HG03039 (cell line): ENCODE results near the gene AGO3.
A peak's percentile ranks its signal among the peaks of the same experiment; 100 is the strongest.
"Not testable (repeated sequence)": the region's sequence is repeated elsewhere in the genome, so short reads cannot be mapped to it uniquely, and the experiment has no call there.

Experiments
- ATAC-seq: cut with Tn5 transposase; IDR thresholded peaks from one replicate; pipeline ENCODE4 v1.9.1; 2021; ENCODE audit warnings: mild to moderate bottlenecking, moderate library complexity; ENCODE audit not compliant: unreplicated experiment

Gene AGO3

DNA sequence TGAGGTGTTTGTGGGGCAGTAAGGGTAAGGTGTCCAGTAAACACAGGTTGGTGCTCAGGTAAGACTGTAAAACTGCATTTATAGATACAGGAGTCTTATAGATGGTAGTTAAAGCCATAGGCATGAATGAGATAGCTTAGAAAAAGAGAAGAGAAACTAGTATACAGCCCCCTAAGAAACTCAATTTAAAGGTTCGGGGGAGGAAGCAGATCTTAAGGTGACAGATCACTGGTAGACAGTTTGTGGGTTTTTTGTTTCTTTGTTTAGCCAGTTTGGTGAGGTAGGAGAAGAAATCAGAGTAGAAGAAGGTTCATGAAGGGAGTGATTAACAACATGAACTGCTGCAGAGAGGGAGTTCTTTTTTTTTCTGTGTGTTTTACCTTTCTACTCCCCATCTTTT is 6.1 kb upstream of the AGO3 start:
- ATAC-seq, result no peak

DNA sequence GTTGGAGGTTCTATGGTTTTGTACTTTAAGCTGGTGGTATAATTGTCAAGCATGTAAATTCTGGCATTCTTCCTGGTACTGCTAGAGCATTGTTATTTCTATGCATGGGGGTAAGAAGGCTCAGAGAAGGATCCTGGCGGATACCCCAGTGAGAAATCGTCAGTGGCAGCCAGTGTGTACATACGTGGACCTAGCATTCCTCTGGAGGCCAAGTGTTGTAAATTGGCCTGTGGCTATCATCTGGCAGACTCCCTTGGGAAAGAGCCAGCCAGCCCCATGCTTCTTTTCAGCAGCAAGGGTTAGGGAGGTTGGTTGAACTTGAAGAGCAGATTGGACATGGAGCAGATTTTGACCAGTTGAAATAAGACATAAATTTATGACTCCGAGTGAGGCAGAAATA is 5.2 kb upstream of the AGO3 start:
- ATAC-seq, result no peak

DNA sequence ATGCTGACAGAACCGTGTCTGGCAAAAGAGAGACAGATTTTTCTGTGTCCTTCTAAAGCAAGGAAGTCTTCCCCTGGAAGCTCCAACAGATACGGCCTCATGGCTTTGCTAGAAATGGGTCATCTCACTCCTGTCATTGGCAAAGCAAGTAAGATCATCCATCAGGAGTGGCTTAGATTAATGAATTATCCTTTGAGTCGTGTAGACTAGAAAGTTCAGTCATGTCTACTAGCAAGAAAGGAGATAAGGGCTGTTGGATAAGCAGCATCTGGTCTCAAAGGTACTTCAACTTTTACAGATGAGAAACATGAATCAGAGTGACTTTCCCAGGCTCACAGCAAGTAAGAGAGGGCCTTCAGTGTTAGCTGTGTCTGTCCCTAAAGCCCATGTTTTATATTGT is 3.4 kb upstream of the AGO3 start:
- ATAC-seq, result no peak

DNA sequence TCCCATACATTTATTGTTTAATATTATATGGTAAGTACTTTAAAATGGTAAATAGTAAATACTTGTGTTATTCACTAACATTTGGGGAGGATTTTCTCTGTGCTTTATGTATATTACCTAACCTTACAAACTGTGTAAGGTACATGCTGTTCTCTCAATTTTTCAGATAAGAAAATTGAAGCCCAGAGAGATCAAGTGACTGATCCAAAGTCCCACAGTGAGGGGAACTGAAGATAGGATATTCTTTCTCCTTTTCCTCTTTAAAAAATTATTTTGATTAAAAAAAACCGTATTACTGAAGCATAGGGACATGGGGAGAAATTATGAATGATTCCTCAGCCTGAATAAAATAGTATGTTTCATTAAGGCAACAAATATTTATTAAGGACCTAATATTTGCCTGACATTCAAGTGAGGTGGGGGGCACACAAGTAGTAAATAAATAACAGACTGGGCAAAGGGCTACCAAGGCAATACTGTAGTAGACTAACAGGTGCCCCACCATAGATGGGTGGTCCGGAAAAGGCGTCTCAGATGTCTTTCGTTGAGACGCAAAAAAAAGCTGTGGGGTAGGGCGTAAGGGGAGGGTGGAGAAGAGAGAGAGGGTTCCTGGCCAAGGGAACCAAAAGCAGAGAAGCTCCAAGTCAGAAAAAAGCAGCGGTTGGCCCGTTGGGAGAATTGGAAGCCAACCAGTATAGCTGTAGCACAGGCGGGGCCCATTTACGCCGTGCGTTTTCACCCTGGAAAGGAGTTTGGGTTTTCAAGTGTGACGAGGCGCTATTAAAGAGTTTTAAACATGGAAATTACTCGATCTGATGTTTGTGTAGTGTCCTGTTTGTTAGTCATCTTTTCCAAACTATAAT is 944 bp upstream of the AGO3 start:
- ATAC-seq, result peak; percentile 9

DNA sequence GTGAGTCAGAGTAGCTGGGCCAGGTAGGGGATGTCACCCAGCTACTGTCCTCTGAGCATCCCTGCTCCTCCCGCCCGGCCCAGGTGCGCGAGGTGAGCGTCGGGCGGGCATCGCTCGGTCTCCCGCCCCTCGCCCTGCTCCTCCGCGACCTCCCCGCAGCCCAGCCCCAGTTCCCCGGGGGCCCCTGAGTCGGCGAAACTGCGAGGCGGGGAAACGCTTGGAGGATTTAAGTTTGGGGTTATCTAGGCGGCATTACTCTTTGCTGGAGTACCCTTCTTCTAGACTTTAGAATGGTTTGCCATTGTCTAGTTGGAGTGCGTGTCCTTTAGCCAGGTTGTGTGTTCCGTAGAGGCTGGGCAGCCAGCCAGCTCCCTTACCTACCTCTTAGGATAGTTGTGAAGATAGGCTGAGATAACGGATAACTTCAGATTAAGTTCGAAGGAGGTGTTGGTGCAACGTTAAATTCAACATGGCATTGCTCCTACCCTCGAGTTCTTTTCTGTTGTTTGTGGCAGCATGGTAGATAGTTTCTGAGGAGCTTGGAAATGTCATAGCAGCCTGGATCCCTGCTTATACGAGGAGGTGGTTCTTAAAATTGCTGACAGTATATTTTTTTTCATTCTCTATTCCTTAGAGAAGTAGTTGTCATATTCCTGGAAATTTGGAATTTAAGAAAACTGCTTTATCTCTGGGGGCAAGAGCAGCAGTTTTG is 697 bp downstream of the AGO3 start:
- no peak for ATAC-seq

DNA sequence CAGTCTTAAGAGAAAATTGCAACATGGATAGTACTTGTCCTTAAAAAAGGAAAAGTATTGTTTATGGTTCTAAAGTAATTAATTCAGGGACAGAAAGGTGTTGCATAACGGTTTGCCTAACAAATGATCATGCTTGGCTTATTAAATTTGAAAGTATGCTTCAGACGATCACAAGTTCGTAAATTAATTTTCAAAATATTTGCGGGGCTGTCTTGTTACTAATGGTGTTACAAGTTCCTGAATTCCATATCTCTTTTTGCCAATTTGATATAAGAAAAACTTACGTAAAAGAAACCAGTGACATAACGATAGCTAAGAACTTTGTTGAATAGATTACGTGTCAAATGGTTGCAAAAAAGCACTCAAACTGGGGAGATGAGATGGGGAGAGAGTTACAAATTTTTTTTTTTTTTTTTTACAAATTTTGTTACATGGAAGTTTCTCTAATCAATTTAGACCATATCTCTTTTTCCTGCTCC is 1.3 kb downstream of the AGO3 start:
- ATAC-seq, result no peak

DNA sequence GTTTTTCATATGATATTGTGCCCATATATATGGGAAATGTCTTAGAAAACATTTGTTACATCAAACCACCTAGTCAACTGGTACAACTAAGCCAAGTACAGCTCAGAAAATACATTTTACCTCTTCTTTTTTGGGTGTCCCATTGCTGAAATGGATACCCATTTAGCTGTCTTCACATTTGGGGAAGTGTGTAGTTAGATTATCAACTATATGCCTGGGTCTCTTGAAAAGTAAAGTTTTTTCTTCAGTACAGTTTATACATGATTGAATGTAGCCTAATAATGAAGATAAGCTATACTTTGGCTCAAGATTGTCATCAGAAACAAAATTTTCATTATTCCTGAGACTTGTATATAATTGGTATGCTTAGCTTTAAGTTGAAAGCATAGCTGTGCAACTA is 2.0 kb downstream of the AGO3 start:
- ATAC-seq, result no peak

DNA sequence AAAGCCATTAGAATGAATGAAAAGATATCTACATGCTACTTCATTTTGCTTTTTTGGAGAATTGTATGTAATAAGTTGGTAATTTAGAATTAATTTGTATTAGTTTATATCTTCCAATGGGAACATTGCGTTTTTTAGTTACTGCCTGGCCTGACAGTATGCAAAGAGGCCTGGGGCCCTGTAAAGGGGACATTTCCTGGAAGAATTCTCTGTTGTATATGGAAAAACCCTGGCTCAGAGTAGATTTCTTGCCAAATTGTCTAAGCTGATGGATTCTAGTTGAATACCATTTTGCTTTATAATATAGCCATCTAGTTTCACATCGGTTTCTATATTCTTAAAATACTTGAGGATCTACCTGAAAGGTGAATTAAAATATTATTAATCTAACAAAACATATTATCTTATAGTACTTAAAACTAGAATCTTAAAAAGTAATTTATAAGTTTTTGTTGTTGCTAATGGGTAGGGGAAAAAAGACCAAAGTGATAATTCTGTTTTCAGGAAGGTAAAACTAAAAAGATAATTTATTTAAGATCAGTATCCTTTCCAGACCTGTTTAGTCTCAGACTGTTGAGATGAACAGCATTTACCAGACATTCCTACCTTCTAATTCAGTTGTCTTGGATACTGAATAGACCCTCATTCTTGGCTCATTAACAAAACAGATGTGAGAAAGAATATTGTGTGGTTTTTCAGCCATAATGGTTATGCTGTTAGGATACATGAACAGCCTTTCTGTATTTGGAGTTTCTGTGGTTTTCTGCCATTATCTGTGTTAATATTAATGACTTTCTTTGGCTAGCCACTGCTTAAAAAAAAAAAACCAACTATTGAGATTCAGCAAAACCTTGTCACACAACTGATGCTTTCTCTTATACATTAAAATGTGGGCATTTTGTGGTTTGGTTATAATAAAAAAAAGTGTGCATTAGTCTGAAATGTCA is 4.8 kb downstream of the AGO3 start:
- no peak for ATAC-seq

DNA sequence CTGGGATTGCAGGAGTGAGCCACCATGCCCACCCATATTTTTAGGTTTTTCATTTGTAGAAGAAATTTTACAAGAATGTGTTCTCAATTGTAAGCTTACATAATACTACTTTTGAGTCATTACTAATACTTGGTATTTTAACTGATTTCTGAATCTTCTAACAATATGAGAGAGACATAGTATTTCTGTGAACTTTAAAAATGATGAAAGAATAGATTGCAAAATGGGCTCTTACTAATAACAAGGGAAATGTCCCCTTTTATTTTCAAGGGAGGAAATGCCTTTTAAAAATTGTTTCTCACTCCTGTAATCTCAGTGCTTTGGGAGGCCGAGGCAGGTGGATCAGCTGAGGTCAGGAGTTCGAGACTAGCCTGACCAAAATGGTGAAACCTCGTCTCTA is 5.9 kb downstream of the AGO3 start:
- no peak for ATAC-seq

DNA sequence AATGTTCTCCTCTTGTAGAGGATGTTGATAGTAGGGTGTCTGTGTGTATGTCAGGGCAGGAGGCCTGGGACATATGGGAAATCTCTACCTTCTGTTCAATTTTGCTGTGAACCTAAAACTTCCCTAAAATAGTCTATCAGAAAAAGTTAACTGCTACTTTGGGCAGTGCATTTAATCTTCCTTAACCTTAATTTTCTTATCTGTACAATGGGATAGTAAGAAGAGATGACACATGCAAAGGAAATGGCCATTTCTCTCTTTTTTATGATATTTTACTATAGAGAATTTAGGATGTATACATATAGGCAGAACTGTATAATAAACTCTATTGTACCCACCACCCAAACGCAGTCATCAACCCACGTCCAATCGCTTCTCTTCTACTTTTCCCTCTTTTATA is 8.6 kb downstream of the AGO3 start:
- ATAC-seq, result no peak

DNA sequence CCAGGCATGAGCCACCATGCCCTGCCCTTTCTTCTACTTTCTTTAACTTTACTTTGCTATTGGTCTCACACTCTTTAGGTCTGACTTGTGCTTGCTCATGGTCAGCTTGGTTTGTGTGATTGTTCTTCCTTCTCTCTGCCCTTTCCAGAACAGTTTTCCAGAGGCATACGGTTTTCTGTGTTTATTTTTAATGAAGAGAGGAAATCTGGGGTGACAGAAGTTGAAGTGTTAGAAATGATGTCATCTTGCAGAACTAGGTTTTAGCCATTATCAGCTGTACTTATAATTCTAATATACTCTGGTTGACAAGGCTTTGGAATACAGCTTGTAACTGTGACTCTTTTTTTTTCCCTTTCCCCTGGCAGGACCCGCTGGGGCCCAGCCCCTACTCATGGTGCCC is 14.4 kb downstream of the AGO3 start:
- ATAC-seq, result no peak

DNA sequence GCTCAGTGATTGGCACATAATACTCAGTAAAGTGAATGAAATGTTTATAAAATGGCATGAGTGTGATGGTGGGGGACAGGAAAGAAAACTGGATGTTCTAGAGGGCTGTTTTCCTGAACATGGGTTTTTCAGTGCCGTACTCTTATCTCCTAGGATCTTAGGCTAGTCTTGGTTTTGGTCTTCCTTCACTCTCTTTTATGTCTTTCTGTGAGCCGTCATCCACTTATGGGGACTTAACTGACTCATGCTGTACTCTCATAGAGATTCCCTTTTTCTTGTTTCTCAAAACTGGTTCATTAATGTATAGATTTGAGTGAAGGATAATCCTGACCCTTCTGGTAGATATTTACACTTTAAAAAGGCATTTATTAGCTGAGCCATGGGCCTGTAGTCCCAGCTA is 16.6 kb downstream of the AGO3 start:
- no peak for ATAC-seq

DNA sequence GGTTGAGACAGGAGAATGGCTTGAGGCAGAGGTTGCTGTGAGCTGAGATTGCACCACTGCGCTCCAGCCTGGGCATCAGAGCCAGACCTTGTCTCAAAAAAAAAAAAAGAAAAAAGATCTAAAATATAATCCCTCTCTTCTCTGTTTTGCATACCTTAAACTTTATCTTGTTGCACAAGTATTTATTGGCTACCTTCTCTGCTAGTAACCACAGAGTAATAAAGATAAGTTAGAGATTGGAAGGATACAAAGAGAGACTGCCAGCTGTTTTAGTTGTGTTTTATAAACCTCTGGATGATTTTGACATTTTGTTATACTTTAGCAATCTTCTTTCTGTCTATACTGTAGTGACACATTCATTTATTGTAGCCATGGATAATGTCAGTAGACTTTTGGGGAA is 27.7 kb downstream of the AGO3 start:
- no peak for ATAC-seq

DNA sequence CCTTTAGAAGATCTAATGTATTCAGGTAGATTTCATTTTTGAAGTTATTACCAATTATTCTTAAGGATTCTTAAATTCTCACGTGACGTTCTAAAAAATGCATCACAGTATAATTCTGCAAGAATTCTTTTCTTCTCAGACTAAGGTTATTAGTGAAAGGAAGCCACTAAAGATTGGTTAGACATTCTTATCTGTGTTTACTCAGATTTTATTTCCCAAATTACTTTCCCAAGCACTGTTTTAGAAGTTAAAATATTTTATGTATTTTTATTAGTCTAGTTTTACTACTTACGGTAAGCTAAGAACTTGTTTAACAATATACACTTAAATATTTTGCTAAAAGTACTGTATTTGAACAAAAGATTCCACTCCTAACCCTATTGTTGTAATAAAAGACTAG is 28.4 kb downstream of the AGO3 start:
- no peak for ATAC-seq

DNA sequence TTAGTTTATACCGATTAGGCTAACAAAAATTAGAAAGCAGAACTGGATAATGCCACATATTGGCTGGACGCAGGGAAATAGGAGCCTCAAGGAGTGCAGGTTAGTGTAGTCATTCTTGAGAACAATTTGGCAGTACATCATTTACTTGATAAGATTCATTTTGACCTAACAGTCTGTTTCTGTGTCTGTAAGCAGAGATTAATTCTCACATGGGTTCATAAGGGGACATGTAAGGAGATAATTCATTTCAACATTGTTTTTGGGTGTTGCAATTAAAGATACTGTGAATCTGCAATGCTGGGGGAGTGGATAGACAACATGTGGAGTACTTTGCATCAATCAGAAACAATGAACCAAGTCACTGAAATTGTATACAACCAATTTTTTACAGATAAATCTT is 32.0 kb downstream of the AGO3 start:
- no peak for ATAC-seq

DNA sequence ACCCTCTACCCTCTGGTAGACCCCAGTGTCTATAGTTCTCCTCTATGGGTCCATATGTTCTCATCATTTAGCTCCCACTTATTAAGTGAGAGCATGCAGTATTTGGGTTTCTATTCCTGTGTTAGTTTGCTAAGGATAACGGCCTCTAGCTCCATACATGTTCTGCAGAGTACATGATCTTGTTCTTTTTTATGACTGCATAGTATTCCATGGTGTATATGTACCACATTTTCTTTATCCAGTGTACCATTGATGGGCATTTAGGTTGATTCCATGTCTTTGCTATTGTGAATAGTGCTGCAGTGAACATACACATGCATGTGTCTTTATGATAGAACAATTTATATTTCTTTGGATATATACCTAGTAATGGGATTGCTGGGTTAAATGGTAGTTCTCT is 33.4 kb downstream of the AGO3 start:
- ATAC-seq, result not testable (repeated sequence)

DNA sequence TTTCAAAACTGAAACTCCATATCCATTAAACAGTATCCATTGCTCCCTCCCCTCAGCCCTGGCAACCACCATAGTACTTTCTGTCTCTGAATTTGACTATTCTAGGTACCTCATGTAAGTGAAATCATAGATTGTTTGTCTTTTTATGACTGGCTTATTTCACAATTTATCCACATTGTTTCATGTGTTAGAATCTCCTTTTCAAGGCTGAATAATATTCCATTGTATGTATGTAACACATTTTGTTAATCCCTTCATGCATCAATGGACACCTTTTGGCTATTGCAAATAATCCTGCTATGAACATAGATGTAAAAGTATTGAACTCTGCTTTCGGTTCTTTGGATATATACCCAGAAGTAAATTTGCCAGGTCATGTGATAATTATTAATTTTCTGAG is 37.5 kb downstream of the AGO3 start:
- ATAC-seq, result no peak

DNA sequence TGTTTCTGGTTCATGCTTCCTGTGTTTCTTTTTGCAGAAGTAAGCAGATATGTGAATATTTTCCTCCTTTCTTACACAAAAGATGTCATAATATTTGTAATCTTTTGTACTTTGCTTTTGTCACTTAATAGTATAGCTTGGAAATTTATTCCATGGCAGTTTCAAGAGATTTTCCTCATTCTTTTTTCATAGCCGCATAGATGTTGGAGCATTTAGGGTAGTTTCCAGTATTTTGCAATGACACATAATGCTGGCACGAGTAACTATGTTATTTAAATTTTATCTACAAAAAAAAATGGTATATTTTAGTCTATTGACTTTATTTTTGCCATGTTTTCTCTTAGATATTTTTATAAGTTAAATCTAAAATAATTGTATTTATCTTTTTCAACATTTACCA is 40.7 kb downstream of the AGO3 start:
- ATAC-seq, result no peak

DNA sequence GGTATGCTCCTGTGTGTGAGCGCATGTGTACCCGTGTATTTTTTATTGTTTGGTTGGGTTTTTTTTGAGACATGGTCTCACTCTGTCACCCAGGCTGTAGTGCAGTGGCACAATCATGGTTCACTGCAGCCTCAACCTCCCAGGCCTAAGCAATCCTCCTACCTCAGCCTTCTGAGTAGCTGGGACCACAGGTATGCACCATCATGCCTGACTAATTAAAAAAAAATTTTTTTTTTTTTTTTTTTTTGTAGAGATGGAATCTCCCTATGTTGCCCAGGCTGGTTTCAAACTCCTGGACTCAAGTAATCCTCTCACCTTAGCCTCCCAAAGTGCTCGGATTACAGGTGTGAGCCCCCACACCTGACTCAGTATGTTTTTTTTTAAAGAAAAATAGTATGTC is 41.7 kb downstream of the AGO3 start:
- not testable (repeated sequence) for ATAC-seq

DNA sequence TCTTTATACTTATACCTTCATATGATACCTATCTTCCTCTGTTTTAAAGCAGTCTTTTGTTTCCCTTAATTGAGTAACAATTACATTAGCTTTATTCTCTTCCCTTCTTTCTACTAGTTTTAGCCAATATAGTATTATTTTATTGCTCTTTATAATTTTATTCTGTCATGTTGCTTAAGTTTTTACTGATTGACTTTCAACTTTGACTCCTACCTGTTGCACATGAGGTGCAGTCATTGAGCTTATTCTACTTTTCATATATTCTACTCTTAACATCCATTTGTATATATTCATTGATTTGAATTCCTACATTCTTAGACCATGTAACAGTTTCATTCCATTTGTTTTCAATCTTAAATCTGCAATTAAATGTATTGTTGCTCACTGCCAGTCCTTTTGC is 49.2 kb downstream of the AGO3 start:
- ATAC-seq, result no peak

DNA sequence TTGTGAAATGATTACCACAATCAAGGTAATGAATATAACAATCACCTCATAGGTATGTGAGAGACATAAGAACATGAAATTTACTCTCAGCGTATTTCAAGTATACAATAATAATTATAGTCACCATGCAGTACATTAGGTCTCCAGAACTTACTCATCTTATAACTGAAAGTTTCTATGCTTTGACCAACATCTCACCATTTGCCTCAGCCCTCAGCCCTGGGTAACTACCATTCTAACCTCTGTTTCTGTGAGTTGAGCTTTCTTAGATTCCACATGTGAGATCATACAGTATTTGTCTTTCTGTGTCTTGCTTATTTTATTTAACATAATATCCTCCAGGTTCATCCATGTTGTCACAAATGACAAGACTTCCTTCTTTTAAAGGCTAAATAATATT is 57.3 kb downstream of the AGO3 start:
- no peak for ATAC-seq
